PC-9 (cell line): Measurements from ENCODE around the gene HIC1.

Experiments
- CTCF ChIP-seq: fragments of 200-600 bp; sonication (generic); conservative IDR thresholded peaks from 2 replicates; pipeline ENCODE4 v1.6.1; 2017; ENCODE audit warnings: mixed run types, antibody characterized with exemption, mild to moderate bottlenecking, moderate library complexity
- EZH2 ChIP-seq: fragments of 200-600 bp; sonication (generic); IDR thresholded peaks from 2 replicates; pipeline ENCODE4 v1.8.0; 2017; ENCODE audit warnings: antibody characterized with exemption, low read depth

- TF ChIP-seq CTCF (no peak), EZH2 (no peak)
Measured at GRCh38 chr17:2111691-2112090, 56.8 kb downstream of the HIC1 start.
